Measurements from ENCODE around the gene MOGAT3.

Gene MOGAT3

DNA sequence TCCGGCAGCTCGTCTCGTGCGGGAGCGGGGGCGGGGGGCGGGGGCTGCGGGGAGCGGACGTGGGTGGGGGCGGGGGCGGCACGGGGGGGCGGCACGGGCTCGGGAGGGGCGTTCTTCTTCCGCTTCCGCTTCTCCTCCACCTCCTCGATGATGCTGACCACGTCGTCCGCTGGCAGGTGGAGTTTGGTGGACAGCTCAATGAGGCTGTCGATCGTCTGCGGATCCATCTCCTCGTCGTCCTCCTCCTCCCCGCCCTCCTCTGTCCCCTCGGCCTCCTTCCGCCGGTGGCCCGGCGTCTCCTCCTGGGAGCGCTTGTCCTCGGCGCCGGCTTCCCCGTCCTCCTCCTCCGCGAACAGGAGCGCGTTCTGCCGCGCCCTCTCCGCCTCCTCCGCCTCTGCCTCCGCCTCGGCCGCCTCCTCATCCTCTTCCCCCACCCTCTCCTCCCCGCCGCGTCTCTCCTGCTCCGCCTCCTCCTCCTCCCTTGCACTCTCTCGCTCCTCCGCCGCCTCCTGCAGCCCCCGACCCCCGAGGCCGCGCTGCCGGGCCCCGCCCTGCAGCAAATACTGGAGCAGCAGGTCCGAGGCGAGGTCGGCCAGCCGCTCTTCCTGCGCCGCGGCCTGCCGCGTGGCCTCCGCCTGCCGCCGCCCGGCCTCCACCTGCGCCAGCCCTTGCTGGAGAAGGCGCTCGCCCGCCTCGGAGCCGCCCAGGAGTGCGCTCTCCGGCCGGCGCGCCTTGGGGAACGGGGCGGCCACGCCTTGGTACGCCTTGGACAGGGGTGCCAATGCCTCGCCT is 37.4 kb downstream of the MOGAT3 start:
- DNase-seq: peak in 8 of 56 donors; percentile 19 to 42 (median 32)

DNA sequence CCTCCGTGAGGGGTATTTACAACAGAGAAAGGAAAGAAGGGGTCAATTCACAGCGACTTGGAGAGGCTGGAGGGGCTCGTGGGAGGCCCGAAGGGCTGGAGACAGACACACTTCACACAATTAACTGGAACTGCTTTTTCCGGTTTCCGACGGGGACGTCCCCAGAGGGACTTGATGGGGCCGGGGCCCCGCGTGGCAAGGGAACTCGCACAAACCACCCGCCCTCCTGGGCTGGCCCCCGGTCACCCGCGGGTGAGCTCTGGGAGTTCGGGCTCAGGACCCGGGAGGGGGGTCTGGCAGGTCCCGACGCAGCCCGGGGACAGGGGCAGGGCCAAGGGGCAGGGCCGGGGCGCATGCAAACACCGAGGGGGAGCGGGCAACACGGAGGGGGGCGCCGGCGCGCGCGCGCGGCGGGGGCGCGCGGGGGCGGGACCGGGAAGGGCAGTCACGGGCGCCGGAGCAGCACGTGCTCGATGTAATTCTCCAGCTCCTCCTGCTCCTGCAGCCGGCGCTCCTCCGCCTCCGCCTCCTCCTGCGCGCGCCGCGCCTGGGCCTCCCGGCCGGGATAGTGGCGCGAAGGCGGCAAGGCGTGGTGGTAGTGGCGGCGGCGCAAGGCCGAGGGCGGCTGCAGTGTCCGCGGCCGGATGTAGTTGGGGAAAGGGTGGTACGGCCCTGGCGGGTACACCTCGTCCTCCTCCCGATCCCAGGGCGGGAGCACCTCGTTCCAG is 38.1 kb downstream of the MOGAT3 start:
- peak in 9 of 56 donors; percentile 9 to 40 (median 29) for DNase-seq

DNA sequence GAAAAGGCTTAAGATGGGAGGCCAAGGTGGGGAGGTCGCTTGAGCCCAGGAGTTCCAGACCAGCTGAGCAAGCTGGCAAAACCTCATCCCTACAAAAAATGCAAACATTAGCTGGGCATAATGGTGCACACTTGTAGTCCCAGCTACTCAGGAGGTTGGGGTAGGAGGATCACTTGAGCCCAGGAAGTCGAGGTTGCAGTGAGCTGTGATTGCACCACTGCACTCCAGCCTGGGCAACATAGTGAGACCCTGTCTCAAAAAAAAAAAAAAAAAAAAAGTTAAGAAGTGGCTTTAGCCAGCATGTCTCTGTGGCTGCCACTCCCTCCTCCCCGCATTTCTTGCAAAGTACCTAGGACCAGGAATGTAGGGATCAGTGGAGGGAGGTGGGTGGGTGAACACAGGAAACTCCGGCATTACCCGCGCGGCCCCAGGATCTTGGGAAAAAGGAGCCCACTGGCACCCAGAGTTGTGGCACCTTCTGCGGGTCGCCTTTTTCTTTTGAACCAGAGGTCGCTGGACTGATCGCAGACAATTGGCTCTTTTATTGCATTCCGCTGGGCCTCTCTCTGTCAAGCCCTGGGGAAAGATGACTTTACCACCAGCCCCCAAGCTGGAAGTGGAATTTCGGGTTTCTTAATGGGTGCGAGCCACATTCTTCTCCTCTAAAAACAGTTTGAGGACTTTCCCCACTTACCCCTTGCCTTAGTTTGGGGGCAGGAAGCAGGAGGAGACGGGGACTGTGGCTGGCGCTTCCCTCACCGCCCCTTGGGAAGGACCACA is 39.0 kb downstream of the MOGAT3 start:
- DNase-seq: no peak

GRCh38 chr7:101160910-101161309 is 39.9 kb downstream of the MOGAT3 start:
- DNase-seq: no peak

GRCh38 chr7:101159696-101160674 is 40.9 kb downstream of the MOGAT3 start:
- peak in 6 of 56 donors; percentile 9 to 41 (median 18) for DNase-seq

DNA sequence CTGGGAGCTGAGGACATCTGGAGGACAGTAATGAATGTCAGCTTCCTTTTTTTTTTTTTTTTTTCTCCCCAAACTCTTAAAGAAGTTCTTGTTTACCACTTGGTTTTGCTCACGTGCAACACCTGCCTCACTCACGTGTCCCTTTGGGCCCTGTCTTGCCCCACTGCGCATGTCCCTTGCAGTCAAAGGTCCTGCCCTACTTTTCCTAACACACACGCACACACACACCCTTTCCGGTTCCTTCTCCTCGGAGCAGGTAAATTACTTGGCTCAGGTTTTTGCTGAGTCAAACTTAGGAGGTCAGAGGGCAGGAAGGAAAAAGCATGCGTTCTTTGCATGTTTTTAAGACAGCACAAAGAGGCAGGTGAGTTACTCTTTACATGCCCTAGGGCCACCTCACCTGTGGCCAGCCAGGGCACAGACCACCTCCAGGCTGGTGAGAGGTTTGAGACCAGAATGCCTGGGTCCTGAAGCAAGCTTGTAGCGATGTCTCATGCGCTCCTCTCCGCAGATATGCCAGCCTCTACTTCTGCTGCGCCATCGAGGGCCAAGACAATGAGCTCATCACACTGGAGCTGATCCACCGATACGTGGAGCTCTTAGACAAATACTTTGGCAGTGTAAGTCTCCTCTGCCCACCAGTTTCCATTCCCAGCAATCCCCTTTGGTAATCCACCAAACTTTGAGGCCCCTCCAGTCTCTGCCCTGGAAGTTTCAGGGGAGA is 43.8 kb downstream of the MOGAT3 start:
- peak in 1 of 56 donors; percentile 14 for DNase-seq

GRCh38 chr7:101156277-101156676 is 44.6 kb downstream of the MOGAT3 start:
- no peak for DNase-seq

DNA sequence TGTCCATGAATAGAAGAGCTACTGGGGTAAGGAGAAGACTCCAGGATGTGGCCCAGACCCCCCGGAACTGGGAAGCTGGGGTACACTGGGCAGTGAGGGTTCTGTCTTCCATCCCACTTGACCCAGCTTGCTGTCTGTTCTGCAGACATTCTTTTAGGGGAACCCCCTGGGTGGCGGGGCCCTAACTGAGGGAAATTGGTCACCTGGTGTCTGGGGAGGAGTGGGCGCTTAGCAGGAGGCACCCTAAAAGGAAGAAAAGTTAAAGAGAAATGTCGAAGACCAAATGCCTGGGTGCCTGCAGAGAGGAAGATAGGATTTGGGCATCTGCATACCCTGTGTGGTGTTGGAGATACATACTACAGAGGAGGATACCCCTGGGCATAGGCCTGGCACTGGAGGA is 45.5 kb downstream of the MOGAT3 start:
- no peak for DNase-seq

GRCh38 chr7:101154693-101155102 is 46.1 kb downstream of the MOGAT3 start:
- DNase-seq: no peak

GRCh38 chr7:101153969-101154692 is 46.7 kb downstream of the MOGAT3 start, which contains the start of gene AP1S1:
Gene AP1S1, plus strand, starts transcription at chr7:101154476. Its CDS starts 39 bp downstream, at chr7:101154515.
- DNase-seq: peak; percentile 31 to 96 (median 87)

DNA sequence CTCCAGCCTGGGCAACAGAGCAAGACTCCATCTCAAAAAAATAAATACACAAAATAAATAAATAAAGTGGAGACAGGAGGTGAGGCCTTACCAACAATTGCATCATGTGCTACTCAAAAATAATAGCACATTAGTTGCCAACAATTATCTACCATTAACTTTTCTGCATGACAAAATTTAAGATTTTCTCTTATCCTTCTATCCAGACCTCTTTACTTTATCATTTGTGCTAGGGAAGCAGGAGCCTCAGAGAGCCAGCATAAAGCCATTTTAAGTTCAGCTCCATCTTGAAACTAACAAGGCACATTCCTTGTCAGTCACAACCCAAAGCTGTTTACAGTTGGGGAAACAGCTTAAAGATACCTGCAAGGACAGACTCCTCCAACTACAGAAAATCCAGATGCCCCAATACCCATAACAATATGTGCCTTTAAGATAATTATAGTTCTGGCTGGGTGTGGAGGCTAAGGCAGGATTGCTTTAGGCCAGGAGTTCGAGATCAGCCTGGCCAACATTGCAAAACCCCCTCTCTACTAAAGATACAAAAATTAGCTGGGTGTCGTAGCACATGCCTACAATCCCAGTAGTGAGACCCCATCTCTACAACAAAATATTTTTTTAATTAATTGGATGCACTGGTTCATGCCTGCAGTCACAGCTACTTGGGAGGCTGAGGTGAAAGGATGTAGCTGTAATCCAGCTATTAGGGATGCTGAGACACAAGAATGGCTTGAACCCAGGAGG is 48.8 kb downstream of the MOGAT3 start:
- DNase-seq: no peak

All from amygdala (tissue), 56 donors.